HG03039 (cell line): ENCODE results near the gene TLR6.
"Not testable (repeated sequence)": the region's sequence is repeated elsewhere in the genome, so short reads cannot be mapped to it uniquely, and the experiment has no call there.

Experiments used
- ATAC-seq: cut with Tn5 transposase; IDR thresholded peaks from one replicate; pipeline ENCODE4 v1.9.1; 2021; ENCODE audit warnings: mild to moderate bottlenecking, moderate library complexity; ENCODE audit not compliant: unreplicated experiment

The TLR6 gene

GRCh38 chr4:38791010-38791409 lies 65.6 kb downstream of the TLR6 start:
- no peak for ATAC-seq

GRCh38 chr4:38788317-38788716 lies 68.3 kb downstream of the TLR6 start:
- ATAC-seq, result no peak

- ATAC-seq, result no peak
Observed at GRCh38 chr4:38787693-38788092, 68.9 kb downstream of the TLR6 start.

GRCh38 chr4:38785901-38786402 lies 70.7 kb downstream of the TLR6 start:
- ATAC-seq, result peak; percentile 68

- no peak for ATAC-seq
Observed at GRCh38 chr4:38785041-38785790, 71.4 kb downstream of the TLR6 start.

GRCh38 chr4:38784141-38784540 lies 72.5 kb downstream of the TLR6 start:
- no peak for ATAC-seq

- no peak for ATAC-seq
Observed at GRCh38 chr4:38783109-38783460, 73.5 kb downstream of the TLR6 start.

- ATAC-seq, result peak; percentile 47
Observed at GRCh38 chr4:38782452-38783108, 74.0 kb downstream of the TLR6 start, which contains the start of gene TLR10. TLR10 (minus strand) TSS chr4:38782990; CDS start chr4:38775590, 7,400 bp downstream.

GRCh38 chr4:38781854-38782261 lies 74.8 kb downstream of the TLR6 start:
- no peak for ATAC-seq

- ATAC-seq, result no peak
Observed at GRCh38 chr4:38780833-38781484, 75.7 kb downstream of the TLR6 start.

- no peak for ATAC-seq
Observed at GRCh38 chr4:38779790-38780189, 76.8 kb downstream of the TLR6 start.

- not testable (repeated sequence) for ATAC-seq
Observed at GRCh38 chr4:38777925-38778324, 78.7 kb downstream of the TLR6 start.

- no peak for ATAC-seq
Observed at GRCh38 chr4:38775326-38775725, 81.3 kb downstream of the TLR6 start.

GRCh38 chr4:38774181-38774955 lies 82.2 kb downstream of the TLR6 start:
- ATAC-seq, result no peak
